Measurements from ENCODE around the gene SBNO2.

SBNO2 gene

DNA sequence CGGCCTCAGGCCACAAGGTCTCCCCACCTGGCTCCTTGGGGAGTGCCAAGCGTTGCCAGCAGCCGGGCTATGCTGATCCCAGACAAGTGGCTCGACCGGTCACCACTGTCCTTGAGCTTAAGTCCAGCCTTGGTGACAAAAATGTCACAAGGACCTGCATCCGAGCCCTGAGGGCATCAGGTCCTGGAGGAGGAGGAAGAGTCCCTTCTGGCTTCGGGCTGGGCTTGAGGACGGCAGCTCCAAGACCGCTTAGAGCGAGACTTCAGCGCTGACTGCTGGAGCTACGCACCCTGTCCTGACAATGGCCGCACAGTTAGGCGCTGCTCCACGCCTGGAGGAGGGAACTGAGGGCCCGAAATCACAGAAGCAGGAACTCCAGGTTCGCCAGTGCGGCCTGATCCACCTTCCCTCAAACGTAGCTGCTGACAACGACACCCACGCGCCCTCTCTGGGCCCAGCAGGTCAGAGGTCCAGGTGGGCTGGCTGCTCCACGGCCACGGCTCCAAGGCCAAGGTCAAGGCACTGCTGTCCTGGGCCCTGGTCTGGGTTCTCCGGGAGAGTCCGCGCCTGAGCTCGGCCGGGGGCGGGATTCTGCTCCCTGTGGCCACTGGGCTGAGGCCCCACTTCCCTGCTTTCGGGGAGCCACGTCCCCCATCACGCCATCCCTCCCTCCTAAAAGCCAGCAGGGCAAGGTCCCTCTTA, 7.0 kb downstream of the SBNO2 start:
- H3K36me3 Mint-ChIP-seq (ENCODE audit: low read depth) = peaks cover 8% of the 10 kb centered on the region
- H3K4me1 Mint-ChIP-seq (ENCODE audit: low read depth) = peaks cover 33% of the 10 kb centered on the region
- peaks cover 7% of the 10 kb centered on the region for H3K9me3 Mint-ChIP-seq
- no peaks in the 10 kb centered on the region for H3K27me3 Mint-ChIP-seq
- H3K27ac Mint-ChIP-seq = no peak overlapping the region
- H3K4me3 Mint-ChIP-seq = no peak overlapping the region

GRCh38 chr19:1164684-1165531, 9.2 kb downstream of the SBNO2 start:
- Mint-ChIP-seq H3K27ac (no peak overlapping the region), H3K36me3 (ENCODE audit: low read depth) (no peaks in the 10 kb centered on the region), H3K9me3 (no peaks in the 10 kb centered on the region), H3K4me1 (ENCODE audit: low read depth) (peaks cover 17% of the 10 kb centered on the region), H3K4me3 (no peak overlapping the region), H3K27me3 (no peaks in the 10 kb centered on the region)

DNA sequence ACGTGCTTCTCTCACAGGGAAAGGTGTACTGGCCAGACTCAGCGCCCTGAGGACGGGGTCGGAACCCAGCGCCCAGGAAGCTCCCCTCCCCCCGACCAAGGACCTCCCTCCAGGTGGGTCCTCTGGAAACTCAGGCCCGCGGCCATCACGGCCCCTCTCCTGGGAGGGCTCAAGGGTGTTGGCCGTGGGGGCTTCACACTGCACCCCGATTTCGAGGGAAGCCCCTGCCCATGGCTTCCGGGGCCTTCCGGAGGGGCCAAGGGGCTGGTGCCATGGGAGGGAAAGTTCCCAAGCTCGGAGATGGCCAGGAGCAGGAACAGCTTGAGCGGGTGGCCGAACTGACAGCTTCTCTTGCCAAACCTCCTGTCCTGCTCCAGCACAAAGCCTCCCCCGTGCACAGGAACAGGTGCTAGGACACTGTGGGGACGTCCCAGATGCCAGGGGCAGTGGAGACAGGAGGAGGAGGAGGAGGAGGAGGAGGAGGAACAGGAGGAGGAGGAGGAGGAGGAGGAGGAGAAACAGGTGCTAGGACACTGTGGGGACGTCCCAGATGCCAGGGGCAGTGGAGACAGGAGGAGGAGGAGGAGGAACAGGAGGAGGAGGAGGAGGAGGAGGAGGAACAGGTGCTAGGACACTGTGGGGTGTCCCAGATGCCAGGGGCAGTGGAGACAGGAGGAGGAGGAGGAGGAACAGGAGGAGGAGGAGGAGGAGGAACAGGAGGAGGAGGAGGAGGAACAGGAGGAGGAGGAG, 10.0 kb downstream of the SBNO2 start:
- Mint-ChIP-seq H3K4me1 (ENCODE audit: low read depth) (peaks cover 9% of the 10 kb centered on the region), H3K9me3 (no peaks in the 10 kb centered on the region), H3K36me3 (ENCODE audit: low read depth) (no peaks in the 10 kb centered on the region), H3K4me3 (no peak overlapping the region), H3K27me3 (no peaks in the 10 kb centered on the region), H3K27ac (no peak overlapping the region)

GRCh38 chr19:1163283-1163933, 10.7 kb downstream of the SBNO2 start:
- Mint-ChIP-seq H3K9me3 (no peaks in the 10 kb centered on the region), H3K27me3 (no peaks in the 10 kb centered on the region), H3K4me1 (ENCODE audit: low read depth) (peaks cover 6% of the 10 kb centered on the region), H3K36me3 (ENCODE audit: low read depth) (no peaks in the 10 kb centered on the region), H3K4me3 (no peak overlapping the region), H3K27ac (no peak overlapping the region)

DNA sequence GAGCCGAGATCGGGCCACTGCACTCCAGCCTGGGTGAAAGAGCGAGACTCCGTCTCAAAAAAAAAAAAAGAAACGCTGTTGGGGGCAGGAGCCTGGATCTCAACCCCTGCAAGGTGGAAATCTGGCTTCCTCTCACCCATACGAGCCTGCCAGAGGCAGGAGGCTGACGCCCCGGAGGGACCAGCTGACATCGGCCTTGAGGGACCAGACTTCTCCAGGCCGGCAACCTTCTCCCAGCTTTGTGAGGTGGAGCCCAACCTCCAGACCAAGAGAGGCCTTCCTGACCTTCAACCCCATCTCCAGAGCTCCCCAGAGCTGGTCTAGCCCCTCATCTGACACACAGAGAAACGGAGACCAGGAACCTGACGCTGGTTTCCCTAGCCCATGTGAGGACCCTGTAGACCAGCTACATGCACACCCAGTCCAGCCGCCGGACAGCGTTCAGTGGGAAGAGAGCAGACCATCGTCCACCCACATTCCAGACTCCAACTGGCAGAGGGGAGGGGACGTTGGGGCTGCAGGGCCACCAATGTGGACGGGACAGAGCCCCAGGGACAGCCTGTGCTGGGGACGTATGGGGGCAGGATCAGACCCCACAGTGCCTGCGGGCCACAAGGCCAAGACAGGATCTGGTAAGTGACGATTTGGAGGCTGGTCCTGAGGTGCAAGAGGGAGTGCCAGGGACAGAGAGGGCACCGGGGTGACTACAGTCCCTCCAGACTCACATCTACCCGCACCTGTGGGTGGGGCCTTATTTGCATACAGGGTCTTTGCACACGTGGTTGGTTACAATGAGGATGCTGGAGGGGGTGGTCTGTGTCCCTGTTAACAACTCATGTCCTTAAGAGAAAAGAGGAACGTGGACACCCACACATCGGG, 11.4 kb downstream of the SBNO2 start:
- peaks cover 6% of the 10 kb centered on the region for H3K4me1 Mint-ChIP-seq (ENCODE audit: low read depth)
- no peaks in the 10 kb centered on the region for H3K9me3 Mint-ChIP-seq
- no peaks in the 10 kb centered on the region for H3K27me3 Mint-ChIP-seq
- H3K27ac Mint-ChIP-seq = no peak overlapping the region
- H3K4me3 Mint-ChIP-seq = no peak overlapping the region
- H3K36me3 Mint-ChIP-seq (ENCODE audit: low read depth) = no peaks in the 10 kb centered on the region

GRCh38 chr19:1161716-1162115, 12.4 kb downstream of the SBNO2 start:
- Mint-ChIP-seq H3K36me3 (ENCODE audit: low read depth) (no peaks in the 10 kb centered on the region), H3K4me1 (ENCODE audit: low read depth) (peaks cover 6% of the 10 kb centered on the region), H3K9me3 (no peaks in the 10 kb centered on the region), H3K27me3 (no peaks in the 10 kb centered on the region), H3K27ac (no peak overlapping the region), H3K4me3 (no peak overlapping the region)

DNA sequence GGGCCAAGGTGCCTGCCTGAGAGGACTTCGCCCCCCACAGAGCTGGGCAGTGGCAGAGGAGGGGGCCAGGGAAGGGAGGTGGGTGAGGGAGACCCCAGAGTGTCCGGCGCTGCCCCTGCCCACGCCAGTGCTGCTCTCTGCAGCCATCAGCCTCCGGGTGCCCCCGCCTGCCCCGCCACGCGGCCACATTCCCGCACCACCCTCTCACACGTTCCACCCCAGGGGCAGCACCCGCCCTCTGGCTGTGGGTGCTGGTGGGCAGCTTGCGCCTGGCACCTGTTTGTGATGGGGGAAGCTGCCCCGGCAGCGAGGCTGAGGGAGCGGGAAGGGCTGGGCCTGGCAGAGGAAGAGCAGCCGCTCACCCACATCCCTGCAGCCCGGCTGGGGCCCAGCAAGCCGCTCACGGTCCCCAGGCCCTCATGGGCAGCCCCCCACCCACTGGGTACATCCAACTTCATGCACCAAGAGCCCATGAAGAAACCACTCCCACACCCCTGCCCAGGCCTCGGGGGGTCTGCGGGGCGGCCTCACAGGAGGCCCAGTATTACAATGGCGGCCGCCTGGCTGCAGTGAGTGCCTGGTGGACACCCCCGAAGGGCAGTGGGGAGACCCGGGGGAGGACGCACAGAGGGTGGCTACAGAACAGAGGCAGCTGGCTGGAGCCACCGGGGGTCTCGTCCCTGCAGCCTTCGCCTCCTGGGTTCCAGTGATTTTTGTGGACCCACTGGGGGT, 14.0 kb downstream of the SBNO2 start:
- H3K4me1 Mint-ChIP-seq (ENCODE audit: low read depth) = peaks cover 6% of the 10 kb centered on the region
- H3K27me3 Mint-ChIP-seq = no peaks in the 10 kb centered on the region
- H3K4me3 Mint-ChIP-seq = no peak overlapping the region
- H3K27ac Mint-ChIP-seq = no peak overlapping the region
- no peaks in the 10 kb centered on the region for H3K9me3 Mint-ChIP-seq
- H3K36me3 Mint-ChIP-seq (ENCODE audit: low read depth) = no peaks in the 10 kb centered on the region

GRCh38 chr19:1158885-1159448, 15.1 kb downstream of the SBNO2 start:
- Mint-ChIP-seq H3K27me3 (no peaks in the 10 kb centered on the region), H3K9me3 (no peaks in the 10 kb centered on the region), H3K27ac (no peak overlapping the region)

DNA sequence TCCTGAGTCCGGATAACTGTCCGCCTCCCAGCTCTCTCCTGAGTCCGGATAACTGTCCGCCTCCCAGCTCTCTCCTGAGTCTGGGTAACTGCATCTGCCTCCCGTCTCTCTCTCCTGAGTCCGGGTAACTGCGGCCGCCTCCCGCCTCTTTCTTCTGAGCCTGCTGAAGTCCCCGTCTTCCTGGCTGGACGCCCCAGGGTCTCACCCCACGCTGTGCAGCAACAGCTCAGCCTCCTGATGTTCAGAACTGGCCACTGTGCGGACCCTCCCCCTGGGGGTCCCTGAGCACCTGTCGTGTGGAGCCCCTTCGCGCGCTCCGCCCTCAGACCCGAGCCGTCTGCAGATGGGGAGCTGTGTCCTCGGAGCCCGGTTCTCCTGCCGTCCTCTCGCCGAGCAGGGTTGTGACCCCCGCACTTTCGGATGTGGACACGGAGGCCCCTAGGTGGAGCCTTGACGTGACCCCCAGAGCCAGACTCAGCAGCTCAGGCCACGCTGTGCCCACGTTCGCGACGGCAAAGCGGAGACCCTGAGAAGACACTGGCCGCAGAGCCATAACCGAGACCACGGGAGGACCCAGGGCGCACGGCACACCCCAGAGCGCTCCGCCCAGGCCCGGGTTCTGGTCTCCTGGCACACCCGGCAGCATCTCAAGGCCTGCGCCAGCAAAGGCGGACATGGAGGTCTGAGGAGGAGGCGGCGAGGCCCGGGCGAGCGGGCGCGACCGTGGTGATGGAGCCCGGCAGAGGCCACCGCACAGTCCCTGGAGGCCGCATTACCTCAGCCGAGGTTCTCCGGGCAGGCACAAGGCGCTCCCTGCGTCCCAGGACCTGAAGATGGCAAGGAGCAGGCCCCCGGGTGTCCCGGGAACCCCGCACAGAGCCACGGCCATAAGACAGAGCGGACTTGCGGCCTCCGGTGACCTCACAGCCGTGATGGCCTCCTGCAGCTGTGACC, 15.9 kb downstream of the SBNO2 start:
- H3K27ac Mint-ChIP-seq = no peak overlapping the region
- H3K9me3 Mint-ChIP-seq = no peaks in the 10 kb centered on the region
- H3K36me3 Mint-ChIP-seq (ENCODE audit: low read depth) = no peaks in the 10 kb centered on the region
- H3K4me3 Mint-ChIP-seq = no peak overlapping the region
- peaks cover 6% of the 10 kb centered on the region for H3K4me1 Mint-ChIP-seq (ENCODE audit: low read depth)
- H3K27me3 Mint-ChIP-seq = no peaks in the 10 kb centered on the region

More at GRCh38 chr19:1158885-1159448, 15.1 kb downstream of the SBNO2 start:
- Mint-ChIP-seq H3K36me3 (ENCODE audit: low read depth) (no peaks in the 10 kb centered on the region), H3K4me1 (ENCODE audit: low read depth) (peaks cover 6% of the 10 kb centered on the region), H3K4me3 (no peak overlapping the region)

- H3K27ac Mint-ChIP-seq = no peak overlapping the region
- H3K36me3 Mint-ChIP-seq (ENCODE audit: low read depth) = peaks cover 3% of the 10 kb centered on the region
- H3K27me3 Mint-ChIP-seq = no peaks in the 10 kb centered on the region
- no peaks in the 10 kb centered on the region for H3K4me1 Mint-ChIP-seq (ENCODE audit: low read depth)
- no peaks in the 10 kb centered on the region for H3K9me3 Mint-ChIP-seq
- no peak overlapping the region for H3K4me3 Mint-ChIP-seq
These were observed 17.0 kb downstream of the SBNO2 start for GRCh38 chr19:1156830-1157615.

- Mint-ChIP-seq H3K9me3 (no peaks in the 10 kb centered on the region), H3K36me3 (ENCODE audit: low read depth) (peaks cover 3% of the 10 kb centered on the region), H3K4me1 (ENCODE audit: low read depth) (no peaks in the 10 kb centered on the region), H3K27ac (no peak overlapping the region), H3K27me3 (no peaks in the 10 kb centered on the region), H3K4me3 (no peak overlapping the region)
These were observed 17.7 kb downstream of the SBNO2 start for GRCh38 chr19:1156305-1156801.

All from stimulated activated naive CD8-positive, alpha-beta T cell treated with anti-CD3 and anti-CD28 coated beads, Interleukin-15, Interleukin-2, amounts not matched to agents 100 ng/mL and 50 ng/mL, for 24 hours (primary cell).